GM08714 (cell line): Measurements from ENCODE around the gene UBE2R2.
"Not testable (repeated sequence)": the region's sequence is repeated elsewhere in the genome, so short reads cannot be mapped to it uniquely, and the experiment has no call there.

Experiments used
- H3K4me3 ChIP-seq: fragments of 200-500 bp; sonication (Bioruptor generic); 2 replicates; pipeline ENCODE4 v1.5.1; 2014; ENCODE audit warnings: mild to moderate bottlenecking, low read length, inconsistent platforms
- ZNF274 ChIP-seq: IDR thresholded peaks from 2 replicates; pipeline ENCODE4 v1.6.1; 2012; ENCODE audit warnings: mild to moderate bottlenecking, low read depth, low read length

Gene UBE2R2

DNA sequence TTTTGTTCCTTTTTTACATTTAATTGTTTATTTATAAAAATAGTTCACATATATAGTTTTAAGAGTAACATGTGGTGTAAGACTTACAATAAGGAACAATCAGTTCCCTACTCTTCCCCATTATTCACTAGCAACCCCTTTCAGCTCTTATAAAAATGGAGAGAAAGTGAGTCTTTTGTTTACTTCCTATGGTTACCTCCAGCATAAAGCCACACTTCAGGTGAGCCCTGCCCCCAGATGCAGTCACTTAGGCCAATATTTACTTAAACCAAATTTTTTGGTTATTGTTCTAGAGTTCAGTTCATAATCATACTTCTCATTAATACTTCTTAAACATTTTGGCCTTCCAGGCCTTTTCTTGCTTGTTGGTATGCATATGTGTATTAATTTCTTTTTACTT, 33.7 kb downstream of the UBE2R2 start:
- no peak for TF ChIP-seq ZNF274
- H3K4me3 ChIP-seq = no peak overlapping the region

DNA sequence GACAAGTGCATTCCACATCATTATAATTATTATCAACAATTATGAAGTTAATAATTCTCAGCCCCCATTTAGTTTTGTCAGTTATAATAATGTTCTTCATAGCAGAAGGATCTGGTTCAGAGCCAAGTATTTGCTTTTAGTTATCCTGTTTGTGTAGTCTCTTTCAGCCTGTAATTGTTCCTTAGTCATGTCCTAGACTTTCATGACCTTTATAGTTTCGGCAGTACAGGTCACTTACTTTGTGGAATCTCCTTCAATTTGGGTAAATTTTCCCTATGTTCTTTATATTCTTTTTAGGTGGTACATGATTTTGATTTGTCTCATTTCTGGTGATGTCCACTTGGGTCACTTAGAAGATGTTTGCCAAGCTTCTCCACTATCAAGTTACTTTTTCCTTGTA, 34.3 kb downstream of the UBE2R2 start:
- TF ChIP-seq ZNF274 = no peak

DNA sequence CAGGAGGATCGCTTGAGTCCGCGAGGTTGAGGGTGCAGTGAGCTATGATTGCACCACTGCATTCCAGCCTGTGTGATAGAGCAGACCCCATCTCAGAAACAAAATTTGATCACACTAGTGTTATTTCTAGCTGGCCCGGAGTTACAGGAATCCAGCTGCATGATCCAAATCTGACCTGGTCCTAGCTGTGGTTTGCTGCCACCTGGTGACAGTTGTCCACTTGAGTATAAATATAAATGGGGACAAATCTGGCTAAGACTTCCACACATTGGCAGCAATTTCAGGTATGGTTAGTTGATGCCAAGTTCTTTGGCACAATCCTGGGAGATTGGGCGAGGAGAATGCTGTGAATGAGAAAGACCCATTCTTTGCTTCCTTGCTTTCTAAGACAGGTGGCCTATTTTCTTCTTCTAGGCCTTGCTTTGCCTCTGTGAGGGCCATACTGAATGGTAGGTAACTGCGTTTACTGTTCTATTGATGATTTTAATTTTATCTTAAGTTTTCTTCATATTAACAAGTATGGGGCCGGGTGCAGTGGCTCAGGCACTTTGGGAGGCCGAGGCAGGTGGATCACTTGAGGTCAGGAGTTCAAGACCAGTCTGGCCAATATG, 35.4 kb downstream of the UBE2R2 start:
- no peak overlapping the region for H3K4me3 ChIP-seq
- no peak for TF ChIP-seq ZNF274

More for the DNA sequence above, 34.3 kb downstream of the UBE2R2 start:
- H3K4me3 ChIP-seq = no peak overlapping the region

DNA sequence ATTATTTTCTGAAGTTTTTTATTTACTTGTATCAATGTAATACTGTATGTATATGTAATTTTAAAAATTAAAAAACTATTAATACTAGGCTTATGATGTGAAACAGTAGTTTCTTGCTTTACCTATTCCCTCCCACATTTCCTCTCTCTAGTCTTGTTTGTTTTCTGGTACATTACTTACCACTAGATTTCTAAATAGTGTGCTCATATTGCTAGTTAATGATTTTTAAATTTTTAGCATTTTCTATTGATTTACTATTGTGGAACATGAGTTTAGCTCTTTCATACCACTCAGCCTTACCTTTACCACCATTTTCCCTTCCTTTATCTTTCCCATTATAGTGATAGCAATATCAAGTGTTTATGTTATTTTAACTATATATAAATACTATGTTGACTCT, 39.3 kb downstream of the UBE2R2 start:
- TF ChIP-seq ZNF274 = no peak
- H3K4me3 ChIP-seq = no peak overlapping the region

DNA sequence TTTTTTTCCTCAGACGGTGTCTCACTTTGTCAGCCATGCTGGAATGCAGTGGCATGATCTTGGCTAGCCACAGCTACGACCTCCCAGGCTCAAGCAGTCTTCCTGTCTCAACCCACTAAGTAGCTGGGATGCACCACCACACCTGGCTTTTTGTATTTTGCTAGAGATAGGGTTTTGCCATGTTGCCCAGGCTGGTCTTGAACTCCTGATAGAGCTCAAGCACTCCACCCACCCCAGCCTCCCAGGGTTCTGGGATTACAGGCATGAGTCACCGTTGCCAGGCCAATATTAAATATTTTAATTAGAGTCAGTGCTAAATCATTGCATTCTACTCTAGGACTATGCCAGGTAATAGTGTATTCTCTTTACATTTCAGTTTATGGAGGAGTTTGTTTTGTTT, 41.5 kb downstream of the UBE2R2 start:
- no peak for TF ChIP-seq ZNF274
- H3K4me3 ChIP-seq = no peak overlapping the region

DNA sequence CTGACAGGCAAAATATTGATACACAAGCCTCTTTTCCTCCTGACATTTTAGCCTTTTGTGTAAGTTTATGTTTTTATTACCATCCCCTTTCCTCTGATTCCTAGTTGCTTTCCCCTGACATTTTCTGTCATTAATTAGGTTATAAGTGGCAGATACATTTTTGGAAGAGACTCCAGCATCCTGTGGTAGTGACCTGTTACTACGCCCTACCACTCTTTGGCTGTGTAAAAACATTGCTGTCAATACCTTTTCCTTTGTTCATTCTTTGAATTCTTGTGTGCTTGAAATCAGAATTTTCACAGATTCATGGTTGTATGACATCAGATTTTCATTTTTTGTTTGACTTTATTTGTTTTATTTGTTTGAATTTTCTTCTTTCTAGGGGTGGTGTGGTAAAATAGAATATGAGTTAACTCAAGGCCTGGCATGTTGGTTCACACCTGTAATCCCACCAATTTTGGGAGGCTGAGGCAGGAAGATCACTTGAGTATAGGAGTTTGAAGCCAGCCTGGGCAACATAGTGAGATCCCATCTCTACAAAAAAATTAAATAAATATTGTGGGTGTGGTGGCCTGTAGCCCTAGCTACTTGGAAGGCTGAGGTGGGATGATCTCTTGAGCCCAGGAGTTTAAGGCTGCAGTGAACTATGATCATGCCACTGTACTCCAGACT, 43.4 kb downstream of the UBE2R2 start:
- H3K4me3 ChIP-seq = no peak overlapping the region
- no peak for TF ChIP-seq ZNF274

DNA sequence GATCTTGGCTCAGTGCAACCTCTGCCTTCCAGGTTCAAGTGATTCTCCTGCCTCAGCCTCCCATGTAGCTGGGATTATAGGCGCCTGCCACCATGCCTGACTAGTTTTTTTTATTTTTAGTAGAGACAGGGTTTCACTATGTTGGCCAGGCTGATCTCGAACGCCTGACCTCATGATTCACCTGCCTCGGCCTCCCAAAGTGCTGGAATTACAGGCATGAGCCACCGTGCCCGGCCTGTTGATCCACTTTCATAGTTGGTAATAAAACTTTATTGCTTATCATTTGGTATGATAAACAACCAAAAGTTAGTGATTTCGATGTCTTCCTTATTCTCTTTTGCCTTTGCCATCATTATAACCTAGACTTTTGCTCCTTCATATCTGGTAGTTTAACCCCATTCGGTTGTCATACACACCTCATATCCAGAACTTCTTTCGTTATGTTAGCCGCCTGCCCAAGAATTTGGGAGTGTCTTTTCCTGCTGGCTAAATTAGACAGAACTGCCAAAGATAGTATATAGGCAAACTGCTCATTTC, 45.0 kb downstream of the UBE2R2 start:
- TF ChIP-seq ZNF274 = no peak
- no peak overlapping the region for H3K4me3 ChIP-seq

DNA sequence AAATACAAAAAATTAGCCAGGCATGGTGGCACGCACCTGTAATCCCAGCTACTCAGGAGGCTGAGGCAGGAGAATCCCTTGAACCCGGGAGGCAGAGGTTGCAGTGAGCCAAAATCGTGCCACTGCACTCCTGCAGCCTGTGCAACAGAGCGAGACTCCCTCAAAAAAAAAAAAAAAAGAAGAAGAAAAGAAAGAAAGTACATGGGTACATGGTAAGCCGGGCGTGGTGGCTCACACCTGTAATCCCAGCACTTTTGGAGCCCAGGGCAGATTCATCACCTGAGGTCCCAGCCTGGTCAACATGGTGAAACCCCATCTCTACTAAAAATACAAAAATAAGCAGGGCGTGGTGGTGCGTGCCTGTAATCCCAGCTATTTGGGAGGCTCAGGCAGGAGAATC, 46.1 kb downstream of the UBE2R2 start:
- not testable (repeated sequence) for H3K4me3 ChIP-seq

DNA sequence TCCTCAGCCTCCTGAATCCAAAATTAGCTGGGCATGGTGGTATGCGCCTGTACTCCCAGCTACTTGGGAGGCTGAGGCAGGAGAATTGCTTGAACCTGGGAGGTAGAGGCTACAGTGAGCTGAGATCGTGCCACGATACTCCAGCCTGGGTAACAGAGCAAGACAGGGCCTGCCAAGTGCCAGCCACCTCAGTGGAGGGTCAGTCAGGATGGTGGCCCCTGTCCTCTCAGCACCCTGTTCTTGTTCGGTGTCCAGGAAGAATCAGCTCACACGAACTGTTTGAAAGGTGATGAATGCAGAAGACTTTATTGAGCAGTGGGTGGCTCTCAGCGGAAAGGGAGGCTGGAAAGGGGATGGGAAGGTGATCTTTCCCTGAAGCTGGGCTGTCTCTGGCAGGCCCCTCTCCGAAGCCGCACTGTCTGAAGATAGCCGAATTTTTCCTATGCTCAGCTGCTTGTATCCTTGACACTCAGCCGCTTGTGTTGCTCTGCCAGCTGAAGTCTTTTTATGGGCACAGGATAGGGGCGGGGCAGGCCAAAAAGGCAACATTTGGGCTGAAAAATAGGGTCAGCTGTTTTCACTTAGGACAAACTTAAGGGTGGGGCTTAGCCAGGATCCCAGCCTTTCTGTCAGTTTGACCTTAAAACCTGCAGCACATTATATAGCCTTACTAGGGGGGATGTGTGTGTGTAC, 50.9 kb downstream of the UBE2R2 start:
- TF ChIP-seq ZNF274 = no peak
- no peak overlapping the region for H3K4me3 ChIP-seq

DNA sequence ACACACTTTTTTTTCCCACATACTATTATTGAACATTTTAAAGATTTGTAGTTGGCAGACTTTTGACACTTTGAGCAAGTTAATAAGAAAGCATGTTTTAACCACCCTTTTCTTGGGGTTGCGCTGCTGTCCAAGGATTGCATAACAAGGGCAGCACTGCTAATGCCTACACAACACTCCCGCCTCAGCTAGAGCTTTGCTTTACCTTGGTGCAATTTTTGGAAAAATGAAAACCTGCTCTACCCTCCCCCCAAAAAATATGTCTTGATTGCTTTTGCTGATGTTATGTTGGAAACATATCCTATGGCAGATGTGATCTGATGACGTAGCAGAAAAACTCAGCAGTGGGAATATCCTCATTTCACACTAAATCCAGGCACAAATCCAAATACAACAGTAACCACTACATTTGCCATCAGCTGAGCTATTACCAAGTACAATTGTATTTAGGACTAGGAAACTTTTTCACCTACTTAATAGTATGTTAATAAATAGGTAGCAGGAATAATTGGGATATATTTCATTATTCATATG, 51.5 kb downstream of the UBE2R2 start:
- H3K4me3 ChIP-seq = no peak overlapping the region
- no peak for TF ChIP-seq ZNF274

DNA sequence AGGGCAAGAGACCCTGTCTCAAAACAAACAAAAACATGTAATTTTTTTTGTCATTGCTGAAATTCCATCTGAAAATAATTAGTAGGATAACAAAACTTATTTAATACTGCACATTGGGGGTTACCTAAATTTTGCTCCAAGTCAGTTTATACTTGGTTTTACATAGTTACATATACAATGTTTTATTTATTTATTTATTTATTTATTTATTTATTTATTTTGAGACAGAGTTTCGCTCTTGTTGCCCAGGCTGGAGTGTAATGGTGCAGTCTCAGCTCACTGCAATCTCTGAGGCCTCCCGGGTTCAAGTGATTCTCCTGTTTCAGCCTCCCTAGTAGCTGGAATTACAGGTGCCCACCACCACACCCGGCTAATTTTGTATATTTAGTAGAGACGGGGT, 52.3 kb downstream of the UBE2R2 start:
- H3K4me3 ChIP-seq = not testable (repeated sequence)

DNA sequence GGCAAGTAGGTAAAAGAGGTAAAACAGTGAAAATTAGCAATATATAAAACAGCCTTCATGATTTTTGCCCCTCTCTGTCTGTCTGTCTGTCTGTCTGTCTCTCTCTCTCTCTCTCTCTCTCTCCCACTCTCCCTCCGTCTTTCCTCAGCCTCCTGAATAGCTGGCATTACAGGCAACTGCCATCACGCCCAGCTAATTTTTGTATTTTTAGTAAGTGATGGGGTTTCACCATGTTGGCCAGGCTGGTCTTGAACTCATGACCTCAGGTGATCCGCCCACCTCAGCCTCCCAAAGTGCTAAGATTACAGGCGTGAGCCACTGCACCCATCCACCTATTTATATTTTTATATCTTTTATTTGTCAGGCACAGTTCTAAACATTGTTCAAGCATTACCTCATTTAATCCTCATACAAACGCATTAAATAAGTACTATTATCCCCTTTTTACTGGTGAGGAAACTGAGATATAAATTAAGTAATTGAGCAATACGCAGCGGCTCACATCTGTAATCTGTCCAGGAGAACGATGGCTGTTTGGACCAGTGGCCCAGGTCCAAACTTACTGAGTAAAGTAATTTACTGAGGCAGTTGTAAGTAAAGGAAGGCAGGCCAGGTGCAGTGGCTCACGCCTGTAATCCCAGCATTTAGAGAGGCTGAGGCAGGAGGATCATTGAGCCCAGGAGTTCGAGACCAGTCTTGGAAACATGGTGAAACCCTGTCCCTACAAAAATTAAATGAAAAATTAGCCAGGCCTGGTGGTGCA, 60.9 kb downstream of the UBE2R2 start:
- no peak overlapping the region for H3K4me3 ChIP-seq
- no peak for TF ChIP-seq ZNF274

DNA sequence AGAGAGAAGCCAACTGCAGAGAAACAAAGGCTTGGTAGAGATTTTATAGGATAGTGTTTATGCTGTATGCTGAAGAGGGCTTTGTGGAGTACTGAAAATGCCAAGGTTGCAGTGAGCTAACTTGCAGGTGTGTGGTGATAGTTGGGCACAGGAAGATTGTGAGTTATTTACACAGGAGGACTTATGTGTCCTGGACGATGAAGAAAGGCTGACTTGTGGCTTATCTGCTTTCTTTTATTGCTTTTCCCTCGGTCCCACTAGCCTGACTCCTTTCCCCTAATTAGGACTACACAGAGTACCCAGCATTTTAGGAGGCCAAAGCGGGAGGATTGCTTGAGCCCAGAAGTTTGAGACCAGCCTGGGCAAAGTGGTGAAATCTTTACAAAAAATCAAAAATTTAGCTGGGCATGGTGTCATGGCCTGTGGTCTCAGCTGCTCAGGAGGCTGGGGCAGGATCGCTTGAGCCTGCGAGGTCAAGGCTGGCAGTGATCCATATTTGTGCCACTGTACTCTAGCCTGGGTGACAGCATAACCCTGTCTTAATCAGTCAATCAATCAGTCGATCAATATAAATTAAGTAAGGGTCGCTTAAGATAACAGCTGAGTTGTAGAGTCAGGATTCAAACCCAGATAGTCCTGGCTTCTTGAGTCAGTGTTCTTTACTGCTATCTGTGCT, 61.9 kb downstream of the UBE2R2 start:
- no peak overlapping the region for H3K4me3 ChIP-seq
- no peak for TF ChIP-seq ZNF274
